Ishikawa (cell line): ENCODE results near the gene SH3PXD2A.

Source experiments
- CEBPB ChIP-seq: IDR thresholded peaks from 2 replicates; pipeline ENCODE4 v1.6.1; 2012
- EGR1 ChIP-seq: IDR thresholded peaks from 2 replicates; pipeline ENCODE4 v1.6.1; 2012
- EP300 ChIP-seq: IDR thresholded peaks from 2 replicates; pipeline ENCODE4 v1.6.1; 2012; ENCODE audit warnings: borderline replicate concordance
- FOXM1 ChIP-seq: IDR thresholded peaks from 2 replicates; pipeline ENCODE4 v1.6.1; 2012; ENCODE audit warnings: low read depth, borderline replicate concordance
- RAD21 ChIP-seq: IDR thresholded peaks from 2 replicates; pipeline ENCODE4 v1.6.1; 2012; ENCODE audit warnings: low read depth
- YY1 ChIP-seq: IDR thresholded peaks from 2 replicates; pipeline ENCODE4 v1.6.1; 2012; ENCODE audit warnings: low read depth
- TF ChIP-seq, protein P1 (sequence below): IDR thresholded peaks from 2 replicates; pipeline ENCODE4 v1.6.1; 2012
- TF ChIP-seq, protein P2 (sequence below): IDR thresholded peaks from 2 replicates; pipeline ENCODE4 v1.6.1; 2012
- TF ChIP-seq, protein P3 (sequence below): IDR thresholded peaks from 2 replicates; pipeline ENCODE4 v1.6.1; 2012; ENCODE audit warnings: low read depth, mild to moderate bottlenecking

DNA sequence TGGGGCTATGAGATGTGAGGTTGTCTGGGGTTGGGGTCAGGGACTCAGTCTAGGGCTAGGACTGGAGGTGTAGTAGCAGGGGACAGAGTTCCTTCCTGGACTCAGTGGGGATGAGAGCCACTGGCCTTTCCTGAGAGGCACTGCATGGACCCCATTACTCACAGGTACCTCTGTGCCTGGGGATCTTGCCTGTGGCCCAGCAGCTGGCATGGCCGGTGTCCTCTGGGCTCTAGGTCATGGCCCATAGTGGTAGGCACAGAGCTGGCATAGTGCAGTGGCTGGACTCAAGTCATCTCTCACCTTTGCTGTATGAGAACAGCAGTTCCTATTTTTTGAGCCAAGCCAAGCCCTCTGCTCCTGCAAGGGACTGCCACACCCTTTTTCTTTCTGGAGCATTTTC is 310.0 kb downstream of the SH3PXD2A start:
- no peak for TF ChIP-seq FOXM1
- TF ChIP-seq EP300 = no peak
- no peak for TF ChIP-seq CEBPB
- TF ChIP-seq, protein P1, sequence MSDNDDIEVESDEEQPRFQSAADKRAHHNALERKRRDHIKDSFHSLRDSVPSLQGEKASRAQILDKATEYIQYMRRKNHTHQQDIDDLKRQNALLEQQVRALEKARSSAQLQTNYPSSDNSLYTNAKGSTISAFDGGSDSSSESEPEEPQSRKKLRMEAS = no peak
- no peak for TF ChIP-seq EGR1
- TF ChIP-seq, protein P2, sequence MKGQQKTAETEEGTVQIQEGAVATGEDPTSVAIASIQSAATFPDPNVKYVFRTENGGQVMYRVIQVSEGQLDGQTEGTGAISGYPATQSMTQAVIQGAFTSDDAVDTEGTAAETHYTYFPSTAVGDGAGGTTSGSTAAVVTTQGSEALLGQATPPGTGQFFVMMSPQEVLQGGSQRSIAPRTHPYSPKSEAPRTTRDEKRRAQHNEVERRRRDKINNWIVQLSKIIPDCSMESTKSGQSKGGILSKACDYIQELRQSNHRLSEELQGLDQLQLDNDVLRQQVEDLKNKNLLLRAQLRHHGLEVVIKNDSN = no peak
- TF ChIP-seq RAD21 = no peak
- TF ChIP-seq, protein P3, sequence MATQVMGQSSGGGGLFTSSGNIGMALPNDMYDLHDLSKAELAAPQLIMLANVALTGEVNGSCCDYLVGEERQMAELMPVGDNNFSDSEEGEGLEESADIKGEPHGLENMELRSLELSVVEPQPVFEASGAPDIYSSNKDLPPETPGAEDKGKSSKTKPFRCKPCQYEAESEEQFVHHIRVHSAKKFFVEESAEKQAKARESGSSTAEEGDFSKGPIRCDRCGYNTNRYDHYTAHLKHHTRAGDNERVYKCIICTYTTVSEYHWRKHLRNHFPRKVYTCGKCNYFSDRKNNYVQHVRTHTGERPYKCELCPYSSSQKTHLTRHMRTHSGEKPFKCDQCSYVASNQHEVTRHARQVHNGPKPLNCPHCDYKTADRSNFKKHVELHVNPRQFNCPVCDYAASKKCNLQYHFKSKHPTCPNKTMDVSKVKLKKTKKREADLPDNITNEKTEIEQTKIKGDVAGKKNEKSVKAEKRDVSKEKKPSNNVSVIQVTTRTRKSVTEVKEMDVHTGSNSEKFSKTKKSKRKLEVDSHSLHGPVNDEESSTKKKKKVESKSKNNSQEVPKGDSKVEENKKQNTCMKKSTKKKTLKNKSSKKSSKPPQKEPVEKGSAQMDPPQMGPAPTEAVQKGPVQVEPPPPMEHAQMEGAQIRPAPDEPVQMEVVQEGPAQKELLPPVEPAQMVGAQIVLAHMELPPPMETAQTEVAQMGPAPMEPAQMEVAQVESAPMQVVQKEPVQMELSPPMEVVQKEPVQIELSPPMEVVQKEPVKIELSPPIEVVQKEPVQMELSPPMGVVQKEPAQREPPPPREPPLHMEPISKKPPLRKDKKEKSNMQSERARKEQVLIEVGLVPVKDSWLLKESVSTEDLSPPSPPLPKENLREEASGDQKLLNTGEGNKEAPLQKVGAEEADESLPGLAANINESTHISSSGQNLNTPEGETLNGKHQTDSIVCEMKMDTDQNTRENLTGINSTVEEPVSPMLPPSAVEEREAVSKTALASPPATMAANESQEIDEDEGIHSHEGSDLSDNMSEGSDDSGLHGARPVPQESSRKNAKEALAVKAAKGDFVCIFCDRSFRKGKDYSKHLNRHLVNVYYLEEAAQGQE = no peak
- no peak for TF ChIP-seq YY1
